H1 (cell line): Measurements from ENCODE around the gene KLC4. TPM values are rescaled to one million over a fixed set of nuclear protein-coding genes. Genes with fewer than 3 reads are reported as not detected.
A peak's percentile ranks its signal among the peaks of the same experiment; 100 is the strongest.

Experiments
- CTCF ChIA-PET: fragments of 300-600 bp; sonication (Branson Sonifier 250); formaldehyde crosslinking; loops from one replicate; lab custom pipeline; 2021; ENCODE audit not compliant: partially characterized antibody; lab: Charles Lee
- POLR2A ChIA-PET: fragments of 300-600 bp; sonication (Branson Sonifier 250); formaldehyde crosslinking; loops from one replicate; lab custom pipeline; 2021; ENCODE audit warnings: inconsistent platforms; ENCODE audit not compliant: partially characterized antibody; lab: Charles Lee
- DNase-seq, 2 experiments: peaks; one replicate each; pipeline versions ENCODE4 v3.0.0 to v3.0.0-alpha.2; 2010 to 2022; ENCODE audit warnings: low spot score in 2 of 2, low read depth in 1 of 2, mixed read lengths in 1 of 2
- FAIRE-seq: peaks from 2 replicates; lab custom pipeline; 2011; peaks lifted over from hg19 to GRCh38; lab: Jason Lieb, UNC
- H2AFZ ChIP-seq: 2 replicates; pipeline ENCODE4 v1.8.1; 2012; ENCODE audit warnings: low read length, inconsistent platforms
- H2AK5ac ChIP-seq: 2 replicates; pipeline ENCODE4 v1.6.1; 2013; ENCODE audit warnings: low read depth, low read length
- H2BK120ac ChIP-seq: replicated peaks from 2 replicates; pipeline ENCODE3; 2013; ENCODE audit warnings: low read depth, low read length, inconsistent platforms
- H2BK12ac ChIP-seq: 2 replicates; pipeline ENCODE4 v1.6.1; 2013; ENCODE audit warnings: low read depth, low read length
- H2BK15ac ChIP-seq: 2 replicates; pipeline ENCODE4 v1.6.1; 2013; ENCODE audit warnings: low read length
- H2BK20ac ChIP-seq: 2 replicates; pipeline ENCODE4 v1.6.1; 2013; ENCODE audit warnings: low read length
- H2BK5ac ChIP-seq: 2 replicates; pipeline ENCODE4 v1.6.1; 2013; ENCODE audit warnings: low read depth, low read length
- H3K14ac ChIP-seq: 2 replicates; pipeline ENCODE4 v1.6.1; 2013; ENCODE audit warnings: inconsistent platforms; ENCODE audit not compliant: insufficient read length
- H3K18ac ChIP-seq: 2 replicates; pipeline ENCODE4 v1.6.1; 2013; ENCODE audit warnings: low read length; ENCODE audit errors: extremely low read depth
- H3K23ac ChIP-seq: 2 replicates; pipeline ENCODE4 v1.6.1; 2013; ENCODE audit warnings: inconsistent platforms; ENCODE audit not compliant: insufficient read length
- H3K23me2 ChIP-seq: 2 replicates; pipeline ENCODE4 v1.6.1; 2013; ENCODE audit warnings: low read depth, low read length
- H3K27ac ChIP-seq: 2 replicates; pipeline ENCODE4 v1.6.1; 2011; ENCODE audit warnings: low read depth, low read length, inconsistent platforms
- H3K27me3 ChIP-seq, 4 experiments: replicated peaks in 1 of 4; 1 replicate in 1 of 4; 2 replicates in 3 of 4; pipeline versions ENCODE4 v1.6.1 to v1.8.1; 2011 to 2013; ENCODE audit warnings: low read length in 3 of 4, mild to moderate bottlenecking in 3 of 4, inconsistent platforms in 2 of 4, mixed read lengths in 2 of 4, moderate library complexity in 1 of 4; ENCODE audit not compliant: control insufficient read depth in 3 of 4, insufficient read depth in 3 of 4; ENCODE audit errors: extremely low read depth in 1 of 4
- H3K36me3 ChIP-seq, 4 experiments: 2 replicates each; pipeline versions ENCODE4 v1.6.1 to v1.8.1; 2011 to 2013; ENCODE audit warnings: mild to moderate bottlenecking in 4 of 4, low read length in 3 of 4, moderate library complexity in 2 of 4, control low read depth in 1 of 4, inconsistent platforms in 1 of 4; ENCODE audit not compliant: insufficient read depth in 4 of 4, control insufficient read depth in 2 of 4
- H3K4ac ChIP-seq: replicated peaks from 2 replicates; pipeline ENCODE3; 2013; ENCODE audit warnings: low read length, low read depth, mixed read lengths, inconsistent platforms; ENCODE audit not compliant: insufficient read length
- H3K4me1 ChIP-seq, 4 experiments: replicated peaks in 1 of 4; 1 replicate in 1 of 4; 2 replicates in 3 of 4; pipeline versions ENCODE4 v1.6.1 to v1.8.1; 2011 to 2013; ENCODE audit warnings: low read length in 3 of 4, inconsistent platforms in 2 of 4, mixed read lengths in 1 of 4; ENCODE audit not compliant: insufficient read depth in 4 of 4, control insufficient read depth in 3 of 4
- H3K4me2 ChIP-seq, 2 experiments: 2 replicates each; pipeline versions ENCODE4 v1.6.1 to v1.8.1; 2011 to 2013; ENCODE audit warnings: low read depth in 2 of 2, low read length in 2 of 2, control low read depth in 1 of 2, inconsistent platforms in 1 of 2, mild to moderate bottlenecking in 1 of 2; ENCODE audit not compliant: insufficient read depth in 1 of 2
- H3K4me3 ChIP-seq, 4 experiments: fragments of 200-600, 300-600 bp in 1 of 4; sonication (generic), shearing (Covaris generic), sonication (Bioruptor Twin) in 1 of 4; 2 replicates each; pipeline versions ENCODE4 v1.5.1 to v1.8.1; 2011 to 2016; ENCODE audit warnings: low read length in 4 of 4, low read depth in 3 of 4, control low read depth in 2 of 4, inconsistent platforms in 2 of 4, mild to moderate bottlenecking in 2 of 4, mixed read lengths in 1 of 4, moderate library complexity in 1 of 4; ENCODE audit not compliant: insufficient read depth in 2 of 4; ENCODE audit errors: extremely low read depth in 1 of 4
- H3K56ac ChIP-seq: replicated peaks from 2 replicates; pipeline ENCODE3; 2013; ENCODE audit warnings: low read depth, mild to moderate bottlenecking, mixed read lengths, low read length, inconsistent platforms; ENCODE audit not compliant: insufficient read length
- H3K79me1 ChIP-seq: 2 replicates; pipeline ENCODE4 v1.6.1; 2013; ENCODE audit warnings: low read depth, low read length, control low read depth
- H3K79me2 ChIP-seq, 2 experiments: 2 replicates each; pipeline versions ENCODE4 v1.6.1 to v1.8.1; 2012 to 2013; ENCODE audit warnings: low read length in 2 of 2, mild to moderate bottlenecking in 2 of 2, inconsistent platforms in 1 of 2; ENCODE audit not compliant: insufficient read depth in 2 of 2, control insufficient read depth in 1 of 2
- H3K9ac ChIP-seq, 4 experiments: replicated peaks in 1 of 4; 1 replicate in 1 of 4; 2 replicates in 3 of 4; pipeline versions ENCODE4 v1.6.1 to v1.8.1; 2011 to 2013; ENCODE audit warnings: low read depth in 3 of 4, low read length in 3 of 4, control low read depth in 2 of 4, mild to moderate bottlenecking in 2 of 4, moderate library complexity in 2 of 4, inconsistent platforms in 1 of 4; ENCODE audit errors: extremely low read depth in 1 of 4
- H3K9me3 ChIP-seq, 2 experiments: 2 replicates each; pipeline versions ENCODE4 v1.6.1 to v1.8.1; 2012 to 2013; ENCODE audit warnings: mild to moderate bottlenecking in 2 of 2, moderate library complexity in 2 of 2, control low read depth in 1 of 2, inconsistent platforms in 1 of 2, low read depth in 1 of 2, low read length in 1 of 2, mixed read lengths in 1 of 2; ENCODE audit not compliant: insufficient read depth in 2 of 2
- H4K20me1 ChIP-seq, 2 experiments: replicated peaks in 1 of 2; 2 replicates each; pipeline versions ENCODE3 to v1.8.1; 2011 to 2013; ENCODE audit warnings: inconsistent platforms in 2 of 2, low read length in 2 of 2, mild to moderate bottlenecking in 1 of 2; ENCODE audit not compliant: insufficient read depth in 2 of 2, control insufficient read depth in 1 of 2
- H4K5ac ChIP-seq: 2 replicates; pipeline ENCODE4 v1.6.1; 2013; ENCODE audit warnings: low read length, low read depth, mixed read lengths, inconsistent platforms; ENCODE audit not compliant: insufficient read length
- H4K8ac ChIP-seq: 2 replicates; pipeline ENCODE4 v1.8.0; 2013; ENCODE audit warnings: mild to moderate bottlenecking, moderate library complexity, low read length, inconsistent platforms; ENCODE audit not compliant: insufficient read depth; ENCODE audit errors: extremely low read depth
- H4K91ac ChIP-seq: replicated peaks from 2 replicates; pipeline ENCODE3; 2013; ENCODE audit warnings: low read length, mixed read lengths, inconsistent platforms; ENCODE audit not compliant: insufficient read length
- ASH2L ChIP-seq: fragments of 200-600, 300-600 bp; sonication (generic); IDR thresholded peaks from one replicate; pipeline ENCODE4 v1.7.1; 2017; ENCODE audit warnings: low read length
- BCL11A ChIP-seq, 2 experiments: IDR thresholded peaks; one replicate each; pipeline ENCODE4 v1.6.1; 2011; ENCODE audit warnings: low read depth in 2 of 2, low read length in 2 of 2, mild to moderate bottlenecking in 2 of 2
- EP300 ChIP-seq, 2 experiments: IDR thresholded peaks; 1 replicate in 1 of 2; 2 replicates in 1 of 2; pipeline ENCODE4 v1.6.1; 2011 to 2012; ENCODE audit warnings: low read depth in 2 of 2, low read length in 2 of 2, mild to moderate bottlenecking in 2 of 2, borderline replicate concordance in 1 of 2, inconsistent platforms in 1 of 2, moderate library complexity in 1 of 2
- HDAC6 ChIP-seq: IDR thresholded peaks from one replicate; pipeline ENCODE4 v1.7.1; 2012; ENCODE audit warnings: low read depth, mild to moderate bottlenecking, inconsistent platforms, low read length, moderate library complexity
- JUND ChIP-seq: IDR thresholded peaks from 2 replicates; pipeline ENCODE4 v1.6.1; 2011; ENCODE audit warnings: mild to moderate bottlenecking, improper control_type of control experiment, low read length
- NANOG ChIP-seq: IDR thresholded peaks from 2 replicates; pipeline ENCODE4 v1.6.1; 2011; ENCODE audit warnings: low read length, low read depth, mild to moderate bottlenecking, inconsistent platforms; ENCODE audit not compliant: insufficient read depth, poor library complexity, severe bottlenecking
- PHF8 ChIP-seq: fragments of 200-600 bp; sonication (generic); conservative IDR thresholded peaks from 2 replicates; pipeline ENCODE4 v1.7.1; 2012; ENCODE audit warnings: low read depth, mild to moderate bottlenecking, inconsistent platforms, low read length, moderate library complexity
- SIX5 ChIP-seq: IDR thresholded peaks from 2 replicates; pipeline ENCODE4 v1.6.1; 2011; ENCODE audit warnings: mild to moderate bottlenecking, low read depth, low read length
- WGBS, 2 experiments: shearing (Covaris generic) in 1 of 2; methylation state at CpG; one replicate each; pipeline versions ENCODE4 v1.1.6 to v1.1.7; 2013 to 2015; ENCODE audit warnings: low lambda C conversion rate in 2 of 2, mixed read lengths in 2 of 2, inconsistent platforms in 1 of 2, low coverage in 1 of 2, missing lambda C conversion rate in 1 of 2; ENCODE audit not compliant: insufficient replicate concordance in 2 of 2, insufficient coverage in 1 of 2, insufficient read length in 1 of 2; ENCODE audit errors: extremely low coverage in 1 of 2, missing lambda C conversion rate in 1 of 2; 5-methylcytosine and 5-hydroxymethylcytosine counted together
- polyA plus RNA-seq, 7 experiments: library from polyadenylated mRNA; depleted of rRNA in 3 of 7; stranded (reverse) in 5 of 7; unstranded in 2 of 7; fragments of >200 nt in 5 of 7; fragments of 200-250 nt in 2 of 7; gene quantifications; 1 replicate in 5 of 7; 2 replicates in 1 of 7; 4 replicates in 1 of 7; pipeline versions ENCODE4 v1.2.1 to v1.2.3, GENCODE V29; 2011 to 2013; ENCODE audit warnings: missing spikeins in 2 of 7, mixed read lengths in 2 of 7
- total RNA-seq: library from RNA; stranded (reverse); fragmentation: NEBNext Ultra II Directional; extraction: Animal tissue kit (Norgen Biotek cat#: 25700); gene quantifications from 2 replicates; pipeline ENCODE4 v1.2.1, GENCODE V29; 2021
- TF ChIP-seq, protein P1 (sequence below): IDR thresholded peaks from 2 replicates; pipeline ENCODE4 v1.6.1; 2011; ENCODE audit warnings: low read depth, mild to moderate bottlenecking, low read length; ENCODE audit not compliant: insufficient read depth

The KLC4 gene
- total and polyA plus RNA-seq, 2 of the 8 experiments (the other 6 are each of a cell fraction or from before 2014, with no cell fraction given) = 15.7 to 28.5 TPM

DNA sequence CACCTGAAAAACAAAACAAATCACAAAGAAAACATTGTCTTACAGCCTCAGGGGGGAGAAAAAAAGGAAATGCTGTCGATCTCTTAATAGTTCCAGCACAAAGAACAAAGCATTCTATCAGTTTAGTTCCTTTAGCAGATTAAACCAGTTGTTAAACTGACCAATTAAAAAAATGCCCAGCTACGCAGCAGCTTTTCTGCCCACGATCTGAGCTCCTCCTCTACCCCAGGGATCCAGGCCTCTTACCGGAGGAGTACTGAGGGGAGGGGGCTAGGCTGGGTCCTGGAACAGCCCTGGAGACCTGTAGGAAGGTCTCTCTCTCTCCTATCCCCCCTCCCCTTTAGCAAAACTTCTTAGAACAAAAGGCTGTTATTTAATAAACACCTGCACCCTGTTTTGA is 30.0 kb downstream of the KLC4 start:
- Histone ChIP-seq H3K18ac (peak overlapping the region; percentile 96), H2BK12ac (peak overlapping the region; percentile 95), H2BK120ac (peak overlapping the region; percentile 91), H3K23me2 (0 out of 2 replicates have a peak, but pooled peaks cover 2% of the 10 kb centered on the region), H3K79me2 (peaks cover 15 to 81% of the 10 kb centered on the region in 2 experiments), H3K56ac (no peak overlapping the region), H4K8ac (no peak overlapping the region; the same call in 1 of the 2 replicates), H3K27ac (peak overlapping the region; percentile 81), H3K4ac (no peak overlapping the region), H3K79me1 (peaks cover 19% of the 10 kb centered on the region), H4K5ac (peak overlapping the region; percentile 65), H3K4me3 (peak overlapping the region; percentile 19 to 46 (median 31); a peak in 7 of 8 replicates), H4K91ac (peak overlapping the region; percentile 67), H2BK20ac (peak overlapping the region; percentile 99), H2AK5ac (peak overlapping the region; percentile 95), H3K9me3 (no peaks in the 10 kb centered on the region), H3K14ac (no peak overlapping the region), H3K27me3 (no peaks in the 10 kb centered on the region), H2BK15ac (0 out of 2 replicates have a peak overlapping the region, but pooled peaks have one; percentile 3), H2BK5ac (peak overlapping the region; percentile 97; the same call in 1 of the 2 replicates), H4K20me1 (peaks cover 0 to 2% of the 10 kb centered on the region in 2 experiments), H3K4me2 (peak overlapping the region; percentile 68 to 91), H2AFZ (no peak overlapping the region), H3K36me3 (no peaks in the 10 kb centered on the region), H3K23ac (no peak overlapping the region), H3K9ac (peak overlapping the region in 2 of 4 experiments; percentile 2 to 5; a peak in 2 of 7 replicates), H3K4me1 (peaks cover 18 to 33% (median 26%) of the 10 kb centered on the region in 4 experiments)
- CTCF ChIA-PET = interaction anchor here (1.2 to 4.4 kb wide), 4 partner anchors 12 to 40 kb away, joined by 4 to 19 read pairs (median 12); partner anchors contain the start of gene PTK7
- POLR2A ChIA-PET = interaction anchor here (0.7 to 2.8 kb wide), 7 partner anchors 13 to 77 kb away, joined by 3 to 28 read pairs (median 3); partner anchors contain the start of genes KLC4, MRPL2 and PTK7
- WGBS, 2 experiments = 29% methylated on average over 4 of the region's 4 CpGs; no CpG with 5 or more reads in 1 of the 2 experiments
- DNase-seq (peak in 1 of 2 experiments; percentile 60), FAIRE-seq (no peak)
- no peak for TF ChIP-seq SIX5
- TF ChIP-seq ASH2L = no peak
- TF ChIP-seq, protein P1, sequence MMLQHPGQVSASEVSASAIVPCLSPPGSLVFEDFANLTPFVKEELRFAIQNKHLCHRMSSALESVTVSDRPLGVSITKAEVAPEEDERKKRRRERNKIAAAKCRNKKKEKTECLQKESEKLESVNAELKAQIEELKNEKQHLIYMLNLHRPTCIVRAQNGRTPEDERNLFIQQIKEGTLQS = no peak
- TF ChIP-seq PHF8 = no peak
- peak; percentile 71; the same call in 1 of the 2 replicates for TF ChIP-seq JUND
- TF ChIP-seq HDAC6 = no peak
- no peak for TF ChIP-seq BCL11A (IDR thresholded peaks at IDR 0.05; ENCODE audit: low read depth in 2 of 2, low read length in 2 of 2)
- TF ChIP-seq EP300 (IDR thresholded peaks at IDR 0.05; ENCODE audit: borderline replicate concordance in 1 of 2, low read depth in 2 of 2, low read length in 2 of 2) = peak in 1 of 2 experiments; percentile 99; a peak in 1 of 3 replicates
- TF ChIP-seq NANOG = no peak
